ENCODE measurements around the gene TTYH1.

DNA sequence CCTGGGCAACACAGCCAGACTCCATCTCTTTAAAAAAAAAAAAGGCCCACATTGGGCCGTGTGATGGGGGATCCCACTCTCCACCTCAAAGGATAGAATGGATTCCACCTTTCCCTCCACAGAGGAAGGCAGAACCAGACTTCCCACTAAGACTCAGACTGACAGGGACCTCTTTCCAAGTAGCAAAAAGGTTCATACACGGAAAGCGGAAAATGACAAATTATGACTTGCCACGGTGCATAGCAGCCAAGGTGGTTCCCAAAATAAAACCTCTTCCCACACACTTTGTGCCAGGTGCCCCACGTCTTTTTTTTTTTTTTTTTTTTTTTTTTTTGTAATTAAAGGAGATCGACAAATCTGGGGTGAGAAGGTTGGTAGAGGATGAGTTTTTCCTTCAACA is 14.4 kb upstream of the TTYH1 start:
- TF ChIP-seq EZH2phosphoT487 (IDR thresholded peaks at IDR 0.05; ENCODE audit: low read depth) (no peak), CTCF (IDR thresholded peaks at IDR 0.05; ENCODE audit: low read depth, low read length) (no peak)
